ENCODE measurements around the gene AKR7A2.

The AKR7A2 gene

GRCh38 chr1:19325958-19326747, 14.2 kb upstream of the AKR7A2 start:
- no peak for DNase-seq (ENCODE audit: low spot score)

GRCh38 chr1:19325368-19325957, 13.5 kb upstream of the AKR7A2 start:
- no peak for DNase-seq (ENCODE audit: low spot score)

- DNase-seq (ENCODE audit: low spot score): no peak
Measured at GRCh38 chr1:19324665-19324990, 12.7 kb upstream of the AKR7A2 start.

GRCh38 chr1:19323987-19324664, 12.2 kb upstream of the AKR7A2 start:
- DNase-seq (ENCODE audit: low spot score): no peak

- DNase-seq (ENCODE audit: low spot score): no peak
Measured at GRCh38 chr1:19322481-19322880, 10.5 kb upstream of the AKR7A2 start.

- DNase-seq (ENCODE audit: low spot score): no peak
Measured at GRCh38 chr1:19321071-19321470, 9.1 kb upstream of the AKR7A2 start.

GRCh38 chr1:19319196-19319595, 7.3 kb upstream of the AKR7A2 start:
- no peak for DNase-seq (ENCODE audit: low spot score)

- DNase-seq (ENCODE audit: low spot score): no peak
Measured at GRCh38 chr1:19317126-19317910, 5.4 kb upstream of the AKR7A2 start.

GRCh38 chr1:19315378-19316198, 3.6 kb upstream of the AKR7A2 start:
- no peak for DNase-seq (ENCODE audit: low spot score)

- DNase-seq (ENCODE audit: low spot score): no peak
Measured at GRCh38 chr1:19313961-19314882, 2.3 kb upstream of the AKR7A2 start.

- no peak for DNase-seq (ENCODE audit: low spot score)
Measured at GRCh38 chr1:19313636-19313959, 1.7 kb upstream of the AKR7A2 start.

GRCh38 chr1:19312782-19313635, 1.1 kb upstream of the AKR7A2 start:
- peak; percentile 10 for DNase-seq (ENCODE audit: low spot score)

GRCh38 chr1:19311503-19311930, 427 bp downstream of the AKR7A2 start:
- peak; percentile 12 for DNase-seq (ENCODE audit: low spot score)

- DNase-seq (ENCODE audit: low spot score): no peak
Measured at GRCh38 chr1:19310720-19311502, 1.0 kb downstream of the AKR7A2 start.

- no peak for DNase-seq (ENCODE audit: low spot score)
Measured at GRCh38 chr1:19310061-19310460, 1.9 kb downstream of the AKR7A2 start.

GRCh38 chr1:19309123-19309813, 2.7 kb downstream of the AKR7A2 start:
- DNase-seq (ENCODE audit: low spot score): no peak

GRCh38 chr1:19308509-19308907, 3.4 kb downstream of the AKR7A2 start:
- DNase-seq (ENCODE audit: low spot score): no peak

- DNase-seq (ENCODE audit: low spot score): no peak
Measured at GRCh38 chr1:19307794-19308508, 4.0 kb downstream of the AKR7A2 start.
